Measurements from ENCODE around the gene GALNT2. TPM values are rescaled to one million over a fixed set of nuclear protein-coding genes. Genes with fewer than 3 reads are reported as not detected.
A peak's percentile ranks its signal among the peaks of the same experiment; 100 is the strongest.

The GALNT2 gene
- total RNA-seq, 1 experiment from 2014 or later, result 152 TPM

DNA sequence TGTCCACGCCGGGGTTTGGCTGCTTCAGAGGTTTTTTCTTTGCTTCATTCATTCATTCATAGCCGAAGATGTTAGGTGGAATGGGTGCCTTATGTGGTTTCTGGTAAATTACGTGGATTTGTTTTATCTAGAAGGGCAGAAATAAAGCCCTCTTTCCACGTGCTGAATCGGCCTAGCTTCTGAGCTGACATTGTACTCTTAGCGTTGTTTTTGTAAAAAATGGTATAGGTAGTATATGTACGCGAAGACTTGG lies 1.5 kb downstream of the GALNT2 start:
- BruUV-seq (replicated peaks), result no TSS peak
- DNase-seq (ENCODE audit: low read depth, low spot score) (no peak), ATAC-seq (no peak)
- peak overlapping the region; percentile 71 to 89 for H3K4me3 ChIP-seq (ENCODE audit: low read depth in 2 of 2, low read length in 2 of 2)
- TF ChIP-seq SIN3A (IDR thresholded peaks at IDR 0.05; ENCODE audit: borderline replicate concordance, insufficient read depth, low read depth, low read length) (no peak), TCF7L2 (IDR thresholded peaks at IDR 0.05; ENCODE audit: low read depth, low read length) (no peak), POLR2AphosphoS5 (IDR thresholded peaks at IDR 0.05; ENCODE audit: low read depth, low read length) (no peak)
- TF ChIP-seq, protein P1, sequence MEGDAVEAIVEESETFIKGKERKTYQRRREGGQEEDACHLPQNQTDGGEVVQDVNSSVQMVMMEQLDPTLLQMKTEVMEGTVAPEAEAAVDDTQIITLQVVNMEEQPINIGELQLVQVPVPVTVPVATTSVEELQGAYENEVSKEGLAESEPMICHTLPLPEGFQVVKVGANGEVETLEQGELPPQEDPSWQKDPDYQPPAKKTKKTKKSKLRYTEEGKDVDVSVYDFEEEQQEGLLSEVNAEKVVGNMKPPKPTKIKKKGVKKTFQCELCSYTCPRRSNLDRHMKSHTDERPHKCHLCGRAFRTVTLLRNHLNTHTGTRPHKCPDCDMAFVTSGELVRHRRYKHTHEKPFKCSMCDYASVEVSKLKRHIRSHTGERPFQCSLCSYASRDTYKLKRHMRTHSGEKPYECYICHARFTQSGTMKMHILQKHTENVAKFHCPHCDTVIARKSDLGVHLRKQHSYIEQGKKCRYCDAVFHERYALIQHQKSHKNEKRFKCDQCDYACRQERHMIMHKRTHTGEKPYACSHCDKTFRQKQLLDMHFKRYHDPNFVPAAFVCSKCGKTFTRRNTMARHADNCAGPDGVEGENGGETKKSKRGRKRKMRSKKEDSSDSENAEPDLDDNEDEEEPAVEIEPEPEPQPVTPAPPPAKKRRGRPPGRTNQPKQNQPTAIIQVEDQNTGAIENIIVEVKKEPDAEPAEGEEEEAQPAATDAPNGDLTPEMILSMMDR (IDR thresholded peaks at IDR 0.05), result no peak
- TF ChIP-seq, protein P2, sequence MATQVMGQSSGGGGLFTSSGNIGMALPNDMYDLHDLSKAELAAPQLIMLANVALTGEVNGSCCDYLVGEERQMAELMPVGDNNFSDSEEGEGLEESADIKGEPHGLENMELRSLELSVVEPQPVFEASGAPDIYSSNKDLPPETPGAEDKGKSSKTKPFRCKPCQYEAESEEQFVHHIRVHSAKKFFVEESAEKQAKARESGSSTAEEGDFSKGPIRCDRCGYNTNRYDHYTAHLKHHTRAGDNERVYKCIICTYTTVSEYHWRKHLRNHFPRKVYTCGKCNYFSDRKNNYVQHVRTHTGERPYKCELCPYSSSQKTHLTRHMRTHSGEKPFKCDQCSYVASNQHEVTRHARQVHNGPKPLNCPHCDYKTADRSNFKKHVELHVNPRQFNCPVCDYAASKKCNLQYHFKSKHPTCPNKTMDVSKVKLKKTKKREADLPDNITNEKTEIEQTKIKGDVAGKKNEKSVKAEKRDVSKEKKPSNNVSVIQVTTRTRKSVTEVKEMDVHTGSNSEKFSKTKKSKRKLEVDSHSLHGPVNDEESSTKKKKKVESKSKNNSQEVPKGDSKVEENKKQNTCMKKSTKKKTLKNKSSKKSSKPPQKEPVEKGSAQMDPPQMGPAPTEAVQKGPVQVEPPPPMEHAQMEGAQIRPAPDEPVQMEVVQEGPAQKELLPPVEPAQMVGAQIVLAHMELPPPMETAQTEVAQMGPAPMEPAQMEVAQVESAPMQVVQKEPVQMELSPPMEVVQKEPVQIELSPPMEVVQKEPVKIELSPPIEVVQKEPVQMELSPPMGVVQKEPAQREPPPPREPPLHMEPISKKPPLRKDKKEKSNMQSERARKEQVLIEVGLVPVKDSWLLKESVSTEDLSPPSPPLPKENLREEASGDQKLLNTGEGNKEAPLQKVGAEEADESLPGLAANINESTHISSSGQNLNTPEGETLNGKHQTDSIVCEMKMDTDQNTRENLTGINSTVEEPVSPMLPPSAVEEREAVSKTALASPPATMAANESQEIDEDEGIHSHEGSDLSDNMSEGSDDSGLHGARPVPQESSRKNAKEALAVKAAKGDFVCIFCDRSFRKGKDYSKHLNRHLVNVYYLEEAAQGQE (IDR thresholded peaks at IDR 0.05; ENCODE audit: insufficient read depth in 1 of 2, low read depth in 2 of 2, low read length in 1 of 2), result no peak
- POLR2A ChIA-PET, result no interaction called here
- no peaks in the 10 kb centered on the region for H3K9me3 ChIP-seq (ENCODE audit: control insufficient read depth, insufficient read depth, low read depth, low read length)
- no peaks in the 10 kb centered on the region for H3K27me3 ChIP-seq (ENCODE audit: control insufficient read depth, insufficient read depth, low read length)
- no peaks in the 10 kb centered on the region; the same call in 1 of the 2 replicates for H3K36me3 ChIP-seq (ENCODE audit: control insufficient read depth, insufficient read depth, low read length)
- in situ Hi-C loops (cut with HindIII; ENCODE audit: low pct_unique_long_range_greater_than_20kb, low sequenced_read_pairs), result no loop called here
- H3K4me1 ChIP-seq (ENCODE audit: control insufficient read depth, insufficient read depth, low read length), result peaks cover 51% of the 10 kb centered on the region
- peak overlapping the region; percentile 69 for H3K27ac ChIP-seq (ENCODE audit: low read length)
- intact Hi-C loops (cut with micrococcal nuclease; ENCODE audit: unreplicated experiment), result loop anchor here (10.0 kb wide), 1 partner anchor 404 kb away; no protein-coding TSS in a partner anchor
- CTCF ChIA-PET, result no interaction called here

DNA sequence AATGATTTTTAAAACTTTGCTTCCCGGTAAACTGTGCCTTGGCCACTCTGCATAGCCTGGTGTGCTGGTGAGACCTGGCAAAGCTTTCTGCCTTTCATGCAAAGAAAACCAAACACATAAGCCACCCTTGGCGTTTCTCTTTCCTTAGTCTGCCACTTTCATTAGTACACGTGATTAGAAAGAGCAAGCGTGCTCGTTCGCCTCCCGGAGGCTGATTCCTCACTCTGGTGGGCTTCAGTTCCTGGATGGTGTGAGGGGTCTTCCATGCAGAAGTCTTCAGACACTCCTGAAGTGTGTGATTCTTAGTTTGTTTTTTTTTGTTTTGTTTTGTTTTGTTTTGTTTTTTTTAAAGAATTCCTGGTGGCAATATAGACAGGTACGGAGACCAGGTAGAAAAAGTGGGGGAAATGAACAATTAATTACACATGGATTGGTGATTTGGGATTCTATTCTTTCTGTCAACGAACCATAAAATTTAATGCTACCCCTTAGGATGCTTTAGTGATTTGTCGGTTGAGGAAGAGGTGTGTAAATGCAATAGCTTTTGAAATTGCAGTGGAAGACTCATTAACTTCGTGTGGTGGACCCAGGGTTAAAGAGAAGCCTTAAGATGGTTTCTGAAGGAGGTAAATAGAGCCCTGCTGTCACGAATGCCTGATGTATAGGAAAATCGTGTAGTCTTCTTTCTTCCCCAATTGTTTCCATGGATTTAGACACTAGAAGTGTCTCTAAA lies 2.1 kb downstream of the GALNT2 start:
- Histone ChIP-seq H3K36me3 (ENCODE audit: control insufficient read depth, insufficient read depth, low read length) (no peaks in the 10 kb centered on the region; the same call in 1 of the 2 replicates), H3K27ac (ENCODE audit: low read length) (peak overlapping the region; percentile 69), H3K9me3 (ENCODE audit: control insufficient read depth, insufficient read depth, low read depth, low read length) (no peaks in the 10 kb centered on the region), H3K27me3 (ENCODE audit: control insufficient read depth, insufficient read depth, low read length) (no peaks in the 10 kb centered on the region), H3K4me3 (ENCODE audit: low read depth in 2 of 2, low read length in 2 of 2) (peak overlapping the region; percentile 71 to 89), H3K4me1 (ENCODE audit: control insufficient read depth, insufficient read depth, low read length) (peaks cover 53% of the 10 kb centered on the region)
- TSS peak; percentile 73 for BruUV-seq (replicated peaks)
- intact Hi-C loops (cut with micrococcal nuclease; ENCODE audit: unreplicated experiment) (loop anchor here (10.0 kb wide), 1 partner anchor 404 kb away; no protein-coding TSS in a partner anchor), in situ Hi-C loops (cut with HindIII; ENCODE audit: low pct_unique_long_range_greater_than_20kb, low sequenced_read_pairs) (no loop called here)
- ChIA-PET CTCF (no interaction called here), POLR2A (no interaction called here)
- TF ChIP-seq SIN3A (IDR thresholded peaks at IDR 0.05; ENCODE audit: borderline replicate concordance, insufficient read depth, low read depth, low read length), result no peak
- TF ChIP-seq, protein P1 (IDR thresholded peaks at IDR 0.05), result 0 out of 2 replicates have a peak, but pooled peaks have one; percentile 3
- ATAC-seq (no peak), DNase-seq (ENCODE audit: low read depth, low spot score) (no peak)
